Activated CD8-positive, alpha-beta T cell treated with anti-CD3 and anti-CD28 coated beads for 36 hours (primary cell): ENCODE measurements around the gene C19orf12. TPM values are rescaled to one million over a fixed set of nuclear protein-coding genes. Genes with fewer than 3 reads are reported as not detected.
"Not testable (repeated sequence)": the region's sequence is repeated elsewhere in the genome, so short reads cannot be mapped to it uniquely, and the experiment has no call there.

ENCODE experiments used
- ATAC-seq: fragments of 200-7000 bp; cut with Tn5 transposase; one replicate; pipeline ENCODE4 v1.10.0; 2021; ENCODE audit warnings: mild to moderate bottlenecking, moderate library complexity
- CTCF ChIA-PET: fragments of 350-600 bp; sonication (Branson Sonifier 250); formaldehyde crosslinking; loops from one replicate; lab custom pipeline; 2021; ENCODE audit warnings: antibody characterized with exemption; lab: Charles Lee
- POLR2A ChIA-PET: fragments of 350-600 bp; sonication (Branson Sonifier 250); formaldehyde crosslinking; loops from one replicate; lab custom pipeline; 2021; ENCODE audit warnings: antibody characterized with exemption; lab: Charles Lee
- DNase-seq: peaks from one replicate; pipeline ENCODE4 v3.0.0-alpha.2; 2020
- H3K27ac Mint-ChIP-seq: one replicate; pipeline ENCODE4 v1.8.0; 2021; ENCODE audit warnings: mild to moderate bottlenecking, mixed read lengths
- H3K27me3 Mint-ChIP-seq: one replicate; pipeline ENCODE4 v1.8.0; 2021; ENCODE audit warnings: mixed read lengths
- H3K36me3 Mint-ChIP-seq: one replicate; pipeline ENCODE4 v1.8.0; 2021; ENCODE audit warnings: low read depth, mixed read lengths
- H3K4me1 Mint-ChIP-seq: one replicate; pipeline ENCODE4 v1.8.0; 2021; ENCODE audit warnings: low read depth, mixed read lengths
- H3K4me3 Mint-ChIP-seq: one replicate; pipeline ENCODE4 v1.8.0; 2021; ENCODE audit warnings: mild to moderate bottlenecking, moderate library complexity, mixed read lengths
- H3K9me3 Mint-ChIP-seq: one replicate; pipeline ENCODE4 v1.8.0; 2021; ENCODE audit warnings: mixed read lengths
- CTCF ChIP-seq: fragments of 200-600 bp; IDR thresholded peaks from one replicate; pipeline ENCODE4 v1.8.0; 2022; ENCODE audit warnings: antibody characterized with exemption, mild to moderate bottlenecking
- intact Hi-C: fragments of 100-400 bp; cut with micrococcal nuclease; formaldehyde crosslinking; loops from one replicate; pipeline ENCODE4 v1.10.0; 2022
- total RNA-seq, 2 experiments: library from RNA; stranded (reverse); gene quantifications; one replicate each; pipeline ENCODE4 v1.2.3, GENCODE V29; 2021

C19orf12 gene
- total RNA-seq, 2 experiments from 2014 or later: 33.3 to 36.6 TPM

- Mint-ChIP-seq H3K9me3 (no peaks in the 10 kb centered on the region), H3K36me3 (peaks cover 76% of the 10 kb centered on the region), H3K27me3 (no peaks in the 10 kb centered on the region), H3K4me1 (peaks cover 89% of the 10 kb centered on the region), H3K27ac (peak overlapping the region; percentile 90), H3K4me3 (peak overlapping the region; percentile 52)
- ChIA-PET POLR2A (interaction anchor here (1.0 to 3.6 kb wide), 13 partner anchors 8 to 65 kb away, joined by 3 to 30 read pairs (median 8); partner anchors contain the start of genes C19orf12 and POP4), CTCF (interaction anchor here (0.7 to 5.5 kb wide), 14 partner anchors 9 to 67 kb away, joined by 3 to 49 read pairs (median 14); partner anchors contain the start of genes C19orf12 and POP4)
- ATAC-seq (peak; percentile 66), DNase-seq (peak; percentile 96)
- intact Hi-C loops: no loop called here
- TF ChIP-seq CTCF: peak; percentile 77
Observed at GRCh38 chr19:29671393-29672160, 43.5 kb downstream of the C19orf12 start.

- ATAC-seq, DNase-seq, intact Hi-C loops, H3K9me3 Mint-ChIP-seq, H3K27me3 Mint-ChIP-seq: not testable (repeated sequence)
- ChIA-PET POLR2A (interaction anchor here (1.3 to 3.6 kb wide), 7 partner anchors 8 to 65 kb away, joined by 3 to 30 read pairs (median 18); partner anchors contain the start of genes C19orf12 and POP4), CTCF (interaction anchor here (1.0 to 5.5 kb wide), 12 partner anchors 9 to 67 kb away, joined by 3 to 49 read pairs (median 20); partner anchors contain the start of genes C19orf12 and POP4)
- peaks cover 77% of the 10 kb centered on the region for H3K36me3 Mint-ChIP-seq
- peaks cover 83% of the 10 kb centered on the region for H3K4me1 Mint-ChIP-seq
- peak overlapping the region; percentile 90 for H3K27ac Mint-ChIP-seq
- H3K4me3 Mint-ChIP-seq: peak overlapping the region; percentile 52
Observed at GRCh38 chr19:29671026-29671392, 44.1 kb downstream of the C19orf12 start.

- DNase-seq (no peak), ATAC-seq (no peak)
- intact Hi-C loops: no loop called here
- H3K4me1 Mint-ChIP-seq: peaks cover 75% of the 10 kb centered on the region
- no peaks in the 10 kb centered on the region for H3K27me3 Mint-ChIP-seq
- no peak for TF ChIP-seq CTCF
- no peaks in the 10 kb centered on the region for H3K9me3 Mint-ChIP-seq
- CTCF ChIA-PET: interaction anchor here (3.2 to 5.5 kb wide), 3 partner anchors 9 to 59 kb away, joined by 22 to 49 read pairs (median 25); no protein-coding TSS in a partner anchor
- POLR2A ChIA-PET: no interaction called here
- H3K27ac Mint-ChIP-seq: peak overlapping the region; percentile 90
- H3K36me3 Mint-ChIP-seq: peaks cover 74% of the 10 kb centered on the region
- H3K4me3 Mint-ChIP-seq: peak overlapping the region; percentile 4
Observed at GRCh38 chr19:29670255-29670654, 44.8 kb downstream of the C19orf12 start.

- H3K4me1 Mint-ChIP-seq: peaks cover 73% of the 10 kb centered on the region
- peak; percentile 29 for DNase-seq
- TF ChIP-seq CTCF: peak; percentile 28
- H3K27ac Mint-ChIP-seq: peak overlapping the region; percentile 90
- intact Hi-C loops: loop anchor here (5.0 kb wide), 1 partner anchor 47 kb away; no protein-coding TSS in a partner anchor
- POLR2A ChIA-PET: interaction anchor here (0.6 to 5.2 kb wide), 8 partner anchors 10 to 63 kb away, joined by 3 to 59 read pairs (median 6); partner anchors contain the start of genes C19orf12 and POP4
- H3K36me3 Mint-ChIP-seq: peaks cover 69% of the 10 kb centered on the region
- no peak for ATAC-seq
- H3K9me3 Mint-ChIP-seq: no peaks in the 10 kb centered on the region
- H3K4me3 Mint-ChIP-seq: peak overlapping the region; percentile 88
- CTCF ChIA-PET: interaction anchor here (0.6 to 5.0 kb wide), 11 partner anchors 9 to 63 kb away, joined by 3 to 66 read pairs (median 6); partner anchors contain the start of genes C19orf12 and POP4
- H3K27me3 Mint-ChIP-seq: no peaks in the 10 kb centered on the region
Observed at GRCh38 chr19:29668746-29669609, 46.1 kb downstream of the C19orf12 start.
